HepG2 (cell line): Measurements from ENCODE around the gene WEE1. TPM values are rescaled to one million over a fixed set of nuclear protein-coding genes. Genes with fewer than 3 reads are reported as not detected.

ENCODE experiments used
- CAMTA2 ChIP-seq: sonication (generic); formaldehyde crosslinking; IDR thresholded peaks from 2 replicates; pipeline ENCODE4 v1.4.0; 2020; ENCODE audit warnings: mild to moderate bottlenecking, missing genetic modification reagents, borderline replicate concordance
- CERS6 ChIP-seq: sonication (generic); formaldehyde crosslinking; IDR thresholded peaks from 2 replicates; pipeline ENCODE4 v1.5.0; 2020; ENCODE audit warnings: missing genetic modification reagents
- DNMT3B ChIP-seq: conservative IDR thresholded peaks from 2 replicates; pipeline ENCODE4 v1.6.1; 2016; ENCODE audit warnings: missing biosample characterization, control low read depth
- ELF3 ChIP-seq: IDR thresholded peaks from 2 replicates; pipeline ENCODE4 v1.6.1; 2016; ENCODE audit warnings: missing genetic modification reagents, missing compliant biosample characterization
- GMEB1 ChIP-seq: sonication (generic); formaldehyde crosslinking; IDR thresholded peaks from 2 replicates; pipeline ENCODE4 v1.5.1; 2020; ENCODE audit warnings: missing genetic modification reagents, mild to moderate bottlenecking, borderline replicate concordance
- GTF2F1 ChIP-seq: fragments of 150-350 bp; IDR thresholded peaks from 2 replicates; pipeline ENCODE4 v1.6.1; 2014; ENCODE audit warnings: low read length
- IKZF5 ChIP-seq: IDR thresholded peaks from 2 replicates; pipeline ENCODE4 v1.6.1; 2018; ENCODE audit warnings: missing genetic modification reagents, mild to moderate bottlenecking, missing compliant biosample characterization
- IRF2 ChIP-seq: IDR thresholded peaks from 2 replicates; pipeline ENCODE4 v1.6.1; 2018; ENCODE audit warnings: missing genetic modification reagents, missing compliant biosample characterization
- KLF15 ChIP-seq: sonication (generic); formaldehyde crosslinking; IDR thresholded peaks from 2 replicates; pipeline ENCODE4 v1.8.1; 2023; ENCODE audit warnings: borderline replicate concordance, mild to moderate bottlenecking, inconsistent platforms, missing genetic modification reagents, mixed read lengths
- LBX2 ChIP-seq: sonication (generic); formaldehyde crosslinking; IDR thresholded peaks from 2 replicates; pipeline ENCODE4 v1.5.0; 2020; ENCODE audit warnings: missing genetic modification reagents, mild to moderate bottlenecking, borderline replicate concordance
- MAFG ChIP-seq: sonication (generic); formaldehyde crosslinking; IDR thresholded peaks from 2 replicates; pipeline ENCODE4 v1.5.1; 2020; ENCODE audit warnings: mild to moderate bottlenecking, missing genetic modification reagents
- MEIS2 ChIP-seq: sonication (generic); formaldehyde crosslinking; IDR thresholded peaks from 2 replicates; pipeline ENCODE4 v1.9.0; 2021; ENCODE audit warnings: mild to moderate bottlenecking, missing genetic modification reagents
- MIXL1 ChIP-seq: IDR thresholded peaks from 2 replicates; pipeline ENCODE4 v1.6.1; 2016
- NFIB ChIP-seq: sonication (generic); formaldehyde crosslinking; IDR thresholded peaks from 2 replicates; pipeline ENCODE4 v1.9.0; 2021; ENCODE audit warnings: missing genetic modification reagents, mild to moderate bottlenecking, borderline replicate concordance
- NFYC ChIP-seq: IDR thresholded peaks from 2 replicates; pipeline ENCODE4 v1.6.1; 2016; ENCODE audit warnings: missing genetic modification reagents, missing compliant biosample characterization
- NR3C1 ChIP-seq: sonication (generic); formaldehyde crosslinking; IDR thresholded peaks from 2 replicates; pipeline ENCODE4 v1.4.0; 2020; ENCODE audit warnings: missing genetic modification reagents
- RELA ChIP-seq: sonication (generic); formaldehyde crosslinking; IDR thresholded peaks from 2 replicates; pipeline ENCODE4 v1.4.0; 2020; ENCODE audit warnings: missing genetic modification reagents
- RFXANK ChIP-seq: IDR thresholded peaks from 2 replicates; pipeline ENCODE4 v1.6.1; 2016
- TFDP1 ChIP-seq: IDR thresholded peaks from 2 replicates; pipeline ENCODE4 v1.6.1; 2016; ENCODE audit warnings: missing compliant biosample characterization, missing genetic modification reagents, borderline replicate concordance
- TGIF2 ChIP-seq: IDR thresholded peaks from 2 replicates; pipeline ENCODE4 v1.6.1; 2016; ENCODE audit warnings: control low read depth, missing compliant biosample characterization
- ZNF124 ChIP-seq: sonication (generic); formaldehyde crosslinking; IDR thresholded peaks from 2 replicates; pipeline ENCODE4 v1.4.0; 2020; ENCODE audit warnings: missing genetic modification reagents
- ZNF224 ChIP-seq: sonication (generic); formaldehyde crosslinking; IDR thresholded peaks from 2 replicates; pipeline ENCODE4 v1.5.0; 2020; ENCODE audit warnings: mild to moderate bottlenecking, missing genetic modification reagents
- ZNF234 ChIP-seq: sonication (generic); formaldehyde crosslinking; conservative IDR thresholded peaks from 2 replicates; pipeline ENCODE4 v1.5.1; 2020; ENCODE audit warnings: mild to moderate bottlenecking, missing genetic modification reagents
- ZNF235 ChIP-seq: sonication (generic); formaldehyde crosslinking; IDR thresholded peaks from 2 replicates; pipeline ENCODE4 v1.8.1; 2023; ENCODE audit warnings: mild to moderate bottlenecking, missing genetic modification reagents, borderline replicate concordance
- ZNF274 ChIP-seq: sonication (generic); formaldehyde crosslinking; IDR thresholded peaks from 2 replicates; pipeline ENCODE4 v1.5.1; 2020; ENCODE audit warnings: mild to moderate bottlenecking, missing genetic modification reagents
- ZNF543 ChIP-seq: sonication (generic); formaldehyde crosslinking; IDR thresholded peaks from 2 replicates; pipeline ENCODE4 v1.4.0; 2020; ENCODE audit warnings: mild to moderate bottlenecking, missing genetic modification reagents
- ZNF550 ChIP-seq: sonication (generic); formaldehyde crosslinking; IDR thresholded peaks from 2 replicates; pipeline ENCODE4 v1.4.0; 2020; ENCODE audit warnings: mild to moderate bottlenecking, missing genetic modification reagents, borderline replicate concordance
- ZNF598 ChIP-seq: sonication (generic); formaldehyde crosslinking; IDR thresholded peaks from 2 replicates; pipeline ENCODE4 v1.5.1; 2020; ENCODE audit warnings: mild to moderate bottlenecking, missing genetic modification reagents, borderline replicate concordance
- polyA plus RNA-seq, 8 experiments: library from polyadenylated mRNA; depleted of rRNA in 3 of 8; stranded (reverse) in 7 of 8; unstranded in 1 of 8; fragments of >200 nt; fragmentation: Illumina TruSeq in 4 of 8; extraction: Trizol in 4 of 8; gene quantifications; 2 replicates each; pipeline versions ENCODE4 v1.2.1 to v1.2.3, GENCODE V29; 2011 to 2016; ENCODE audit warnings: low read depth in 4 of 8, missing spikeins in 1 of 8, mixed read lengths in 1 of 8; ENCODE audit not compliant: insufficient read depth in 1 of 8
- total RNA-seq, 5 experiments: library from RNA; depleted of rRNA; stranded (reverse); fragments of >200 nt; fragmentation: Illumina TruSeq; extraction: Trizol; gene quantifications; 2 replicates each; pipeline ENCODE4 v1.2.3, GENCODE V29; 2016; ENCODE audit warnings: low read depth in 1 of 5

WEE1 gene
- total and polyA plus RNA-seq, 2 of the 13 experiments (the other 11 are each of a cell fraction or from before 2014, with no cell fraction given), result 31.4 to 63.7 TPM

GRCh38 chr11:9568854-9569587 lies 4.4 kb upstream of the WEE1 start (continued):
- TF ChIP-seq KLF15 (CRISPR knock-in tag) (no peak), ZNF598 (CRISPR knock-in tag) (peak; percentile 51; the same call in 1 of the 2 replicates), ZNF543 (CRISPR knock-in tag) (no peak), MIXL1 (CRISPR knock-in tag) (peak; percentile 58; the same call in 1 of the 2 replicates), IKZF5 (CRISPR knock-in tag) (peak; percentile 83; the same call in 1 of the 2 replicates), CERS6 (CRISPR knock-in tag) (no peak), CAMTA2 (CRISPR knock-in tag) (no peak), IRF2 (peak; percentile 90), MAFG (CRISPR knock-in tag) (no peak), ZNF234 (no peak), DNMT3B (no peak), ZNF274 (no peak), ZNF235 (no peak), ZNF224 (CRISPR knock-in tag) (no peak), TGIF2 (CRISPR knock-in tag) (no peak), NFIB (CRISPR knock-in tag) (no peak), GMEB1 (peak; percentile 40; the same call in 1 of the 2 replicates), LBX2 (CRISPR knock-in tag) (no peak), ZNF124 (CRISPR knock-in tag) (peak; percentile 65; the same call in 1 of the 2 replicates), RFXANK (CRISPR knock-in tag) (no peak), ELF3 (peak; percentile 86), GTF2F1 (peak; percentile 78; the same call in 1 of the 2 replicates), ZNF550 (CRISPR knock-in tag) (no peak), MEIS2 (peak; percentile 90), RELA (no peak), TFDP1 (CRISPR knock-in tag) (peak; percentile 48), NR3C1 (CRISPR knock-in tag) (no peak), NFYC (CRISPR knock-in tag) (no peak)
